Fibroblast of lung (primary cell): ENCODE results near the gene CPSF4L.

ENCODE experiments used
- EZH2 ChIP-seq: IDR thresholded peaks from 2 replicates; pipeline ENCODE4 v1.5.1; 2012; ENCODE audit warnings: low read length, control low read depth, mild to moderate bottlenecking; ENCODE audit errors: missing control alignments
- TF ChIP-seq, protein P1 (sequence below), 2 donors: IDR thresholded peaks in 1 of 2; conservative IDR thresholded peaks in 1 of 2; 1 replicate in 1 of 2; 2 replicates in 1 of 2; pipeline ENCODE4 v1.5.1; 2011 to 2012; ENCODE audit warnings: low read length in 2 of 2, control low read depth in 1 of 2, inconsistent platforms in 1 of 2, low read depth in 1 of 2, mild to moderate bottlenecking in 1 of 2

DNA sequence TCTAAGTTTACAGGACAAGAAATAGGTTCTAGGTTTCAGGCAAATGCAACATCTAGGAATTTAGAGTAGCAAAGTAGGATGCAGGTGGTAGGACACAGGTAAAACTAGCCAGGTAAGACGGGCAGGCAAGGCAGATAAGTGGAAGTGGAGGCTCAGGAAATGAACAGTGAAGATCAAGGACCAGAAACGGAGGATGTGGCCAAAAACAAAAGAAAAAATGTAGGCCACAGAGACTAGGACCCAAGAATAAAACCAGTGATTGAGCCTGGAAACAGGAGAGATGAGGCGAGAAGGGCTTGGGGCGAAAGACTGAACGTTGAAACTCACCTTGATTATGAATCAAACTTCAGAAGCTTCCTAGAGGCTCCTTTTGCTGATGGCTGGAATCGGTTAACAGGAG is 24.0 kb downstream of the CPSF4L start:
- TF ChIP-seq, protein P1, sequence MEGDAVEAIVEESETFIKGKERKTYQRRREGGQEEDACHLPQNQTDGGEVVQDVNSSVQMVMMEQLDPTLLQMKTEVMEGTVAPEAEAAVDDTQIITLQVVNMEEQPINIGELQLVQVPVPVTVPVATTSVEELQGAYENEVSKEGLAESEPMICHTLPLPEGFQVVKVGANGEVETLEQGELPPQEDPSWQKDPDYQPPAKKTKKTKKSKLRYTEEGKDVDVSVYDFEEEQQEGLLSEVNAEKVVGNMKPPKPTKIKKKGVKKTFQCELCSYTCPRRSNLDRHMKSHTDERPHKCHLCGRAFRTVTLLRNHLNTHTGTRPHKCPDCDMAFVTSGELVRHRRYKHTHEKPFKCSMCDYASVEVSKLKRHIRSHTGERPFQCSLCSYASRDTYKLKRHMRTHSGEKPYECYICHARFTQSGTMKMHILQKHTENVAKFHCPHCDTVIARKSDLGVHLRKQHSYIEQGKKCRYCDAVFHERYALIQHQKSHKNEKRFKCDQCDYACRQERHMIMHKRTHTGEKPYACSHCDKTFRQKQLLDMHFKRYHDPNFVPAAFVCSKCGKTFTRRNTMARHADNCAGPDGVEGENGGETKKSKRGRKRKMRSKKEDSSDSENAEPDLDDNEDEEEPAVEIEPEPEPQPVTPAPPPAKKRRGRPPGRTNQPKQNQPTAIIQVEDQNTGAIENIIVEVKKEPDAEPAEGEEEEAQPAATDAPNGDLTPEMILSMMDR (conservative IDR thresholded peaks at IDR 0.05 in 1 of 2, IDR thresholded peaks at IDR 0.05 in 1 of 2; ENCODE audit: low read depth in 1 of 2, low read length in 2 of 2) = no peak
- no peak for TF ChIP-seq EZH2
